ENCODE data around the gene PPM1L. TPM values are rescaled to one million over a fixed set of nuclear protein-coding genes. Genes with fewer than 3 reads are reported as not detected.

The PPM1L gene
- total RNA-seq, 1 experiment from 2014 or later: 7.3 TPM

DNA sequence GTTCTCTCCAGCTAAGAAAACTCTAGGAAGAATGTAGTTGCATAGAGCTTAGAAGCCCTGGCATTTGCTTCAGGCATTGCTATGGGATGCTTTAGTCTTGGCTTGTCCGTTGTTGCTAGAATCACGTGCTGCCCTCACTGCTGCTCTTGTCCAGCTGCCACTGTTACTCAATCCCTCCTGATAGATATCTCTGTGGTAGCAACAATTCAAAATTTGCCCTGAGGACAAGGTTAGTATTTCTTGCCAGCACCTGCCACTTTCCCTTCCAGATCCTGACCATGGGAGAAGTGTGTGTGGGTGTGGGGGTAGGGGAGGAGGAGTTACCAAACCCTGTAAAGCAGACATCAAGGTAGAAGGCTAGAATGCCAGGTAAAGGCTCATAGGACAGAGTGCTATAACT lies 113.8 kb downstream of the PPM1L start:
- Histone ChIP-seq H2AK5ac (ENCODE audit: insufficient read length, low read length) (no peak overlapping the region), H3K23me2 (ENCODE audit: insufficient read length, low read depth, low read length, poor library complexity, severe bottlenecking) (no peaks in the 10 kb centered on the region), H2BK5ac (ENCODE audit: insufficient read length, low read length) (no peak overlapping the region), H3K4me2 (ENCODE audit: insufficient read depth, insufficient read length, low read length) (no peak overlapping the region), H2AFZ (ENCODE audit: low read length) (no peak overlapping the region), H3K14ac (ENCODE audit: insufficient read depth, low read length) (no peak overlapping the region), H4K5ac (ENCODE audit: insufficient read length, low read depth, low read length) (no peak overlapping the region), H3K27ac (ENCODE audit: insufficient read length, low read depth, low read length) (no peak overlapping the region), H3T11ph (ENCODE audit: low read length) (no peak overlapping the region), H3K23ac (ENCODE audit: insufficient read length, low read depth, low read length) (no peak overlapping the region), H3K4me1 (ENCODE audit: insufficient read depth, low read length) (peaks cover 4% of the 10 kb centered on the region; the same call in 1 of the 2 replicates), H3K9ac (ENCODE audit: extremely low read depth, insufficient read length, low read length) (no peak overlapping the region), H2BK12ac (ENCODE audit: insufficient read length, low read depth, low read length) (no peak overlapping the region), H4K20me1 (ENCODE audit: control insufficient read depth, insufficient read depth, insufficient read length) (no peaks in the 10 kb centered on the region), H3K18ac (ENCODE audit: insufficient read length, low read depth, low read length) (no peak overlapping the region), H4K91ac (ENCODE audit: insufficient read length, low read depth, low read length) (no peak overlapping the region), H2BK20ac (ENCODE audit: low read depth, low read length, poor library complexity, severe bottlenecking) (no peak overlapping the region), H3K79me2 (ENCODE audit: insufficient read depth, low read length) (no peaks in the 10 kb centered on the region), H4K8ac (replicated peaks; ENCODE audit: insufficient read length, low read depth, low read length) (no peak overlapping the region), H3K27me3 (ENCODE audit: insufficient read depth, low read length) (no peaks in the 10 kb centered on the region), H3K79me1 (ENCODE audit: insufficient read depth, low read depth, low read length, poor library complexity, severe bottlenecking) (no peaks in the 10 kb centered on the region), H2BK120ac (ENCODE audit: low read depth, low read length, poor library complexity, severe bottlenecking) (no peak overlapping the region), H2BK15ac (ENCODE audit: low read depth, low read length) (no peak overlapping the region), H3K4ac (ENCODE audit: low read depth, low read length) (no peak overlapping the region), H3K9me3 (ENCODE audit: control insufficient read depth, low read depth, low read length) (no peaks in the 10 kb centered on the region), H3K56ac (ENCODE audit: insufficient read length, low read depth, low read length) (no peak overlapping the region)
- no CpG with 5 or more reads among the region's 2 CpGs for WGBS (ENCODE audit: extremely low coverage, insufficient read length, low lambda C conversion rate)
- no peak for DNase-seq
- TF ChIP-seq CTCF (conservative IDR thresholded peaks at IDR 0.05): no peak
- H3K27me3 Mint-ChIP-seq (ENCODE audit: low read depth): no peaks in the 10 kb centered on the region
- no peak overlapping the region for H3K4me3 Mint-ChIP-seq
- no peaks in the 10 kb centered on the region for H3K9me3 Mint-ChIP-seq
- peak overlapping the region in 2 of 3 experiments; percentile 52 to 78; a peak in 3 of 7 replicates for H3K27ac Mint-ChIP-seq
- H3K36me3 Mint-ChIP-seq (ENCODE audit: insufficient read depth in 1 of 3, low read depth in 3 of 3): no peaks in the 10 kb centered on the region
- H3K4me1 Mint-ChIP-seq: peaks cover 10 to 11% of the 10 kb centered on the region in 2 experiments
